Dermis microvascular lymphatic vessel endothelial cell (primary cell): ENCODE data around the gene GTF2F1. TPM values are rescaled to one million over a fixed set of nuclear protein-coding genes. Genes with fewer than 3 reads are reported as not detected.
"Not testable (repeated sequence)": the region's sequence is repeated elsewhere in the genome, so short reads cannot be mapped to it uniquely, and the experiment has no call there.

Experiments used
- DNase-seq, 2 donors: peaks; one replicate each; pipeline versions ENCODE4 v3.0.0 to v3.0.0-alpha.2; 2010; ENCODE audit warnings: low read depth in 2 of 2
- total RNA-seq: library from RNA; depleted of rRNA; stranded (reverse); fragments of >200 nt; gene quantifications from 2 replicates; pipeline ENCODE4 v1.2.1, GENCODE V29; 2014

Gene GTF2F1, protein sequence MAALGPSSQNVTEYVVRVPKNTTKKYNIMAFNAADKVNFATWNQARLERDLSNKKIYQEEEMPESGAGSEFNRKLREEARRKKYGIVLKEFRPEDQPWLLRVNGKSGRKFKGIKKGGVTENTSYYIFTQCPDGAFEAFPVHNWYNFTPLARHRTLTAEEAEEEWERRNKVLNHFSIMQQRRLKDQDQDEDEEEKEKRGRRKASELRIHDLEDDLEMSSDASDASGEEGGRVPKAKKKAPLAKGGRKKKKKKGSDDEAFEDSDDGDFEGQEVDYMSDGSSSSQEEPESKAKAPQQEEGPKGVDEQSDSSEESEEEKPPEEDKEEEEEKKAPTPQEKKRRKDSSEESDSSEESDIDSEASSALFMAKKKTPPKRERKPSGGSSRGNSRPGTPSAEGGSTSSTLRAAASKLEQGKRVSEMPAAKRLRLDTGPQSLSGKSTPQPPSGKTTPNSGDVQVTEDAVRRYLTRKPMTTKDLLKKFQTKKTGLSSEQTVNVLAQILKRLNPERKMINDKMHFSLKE
- total RNA-seq, result 35.7 and 43.4 TPM in 2 replicates

GRCh38 chr19:6393074-6393982, at the start of gene GTF2F1:
Gene GTF2F1, minus strand, starts transcription at chr19:6393164. Its CDS starts 169 bp downstream, at chr19:6392995.
- peak; percentile 76 to 91 for DNase-seq

GRCh38 chr19:6442087-6442688, 49.2 kb upstream of the GTF2F1 start:
- no peak for DNase-seq

DNA sequence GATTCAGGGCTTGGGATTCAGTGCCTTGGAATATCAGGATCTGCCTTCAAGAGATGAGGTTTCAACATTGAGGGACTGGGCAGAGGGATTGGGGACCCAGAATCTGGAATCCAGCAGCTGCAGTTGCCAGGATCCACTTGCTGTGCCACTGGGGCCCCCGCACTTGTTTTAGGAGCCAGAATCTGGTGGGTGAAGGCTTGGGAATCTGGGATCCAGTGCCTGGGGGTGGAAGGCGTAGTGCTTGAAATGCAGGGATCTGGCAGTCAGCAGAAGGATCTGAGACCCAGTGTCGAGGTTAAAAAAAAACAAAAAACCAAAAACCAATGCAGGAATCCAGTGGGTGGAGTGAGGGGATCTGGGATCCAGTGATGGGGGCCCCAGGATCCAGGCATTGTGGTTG, 47.9 kb upstream of the GTF2F1 start:
- DNase-seq, result no peak

GRCh38 chr19:6439743-6440142, 46.8 kb upstream of the GTF2F1 start:
- DNase-seq, result no peak

DNA sequence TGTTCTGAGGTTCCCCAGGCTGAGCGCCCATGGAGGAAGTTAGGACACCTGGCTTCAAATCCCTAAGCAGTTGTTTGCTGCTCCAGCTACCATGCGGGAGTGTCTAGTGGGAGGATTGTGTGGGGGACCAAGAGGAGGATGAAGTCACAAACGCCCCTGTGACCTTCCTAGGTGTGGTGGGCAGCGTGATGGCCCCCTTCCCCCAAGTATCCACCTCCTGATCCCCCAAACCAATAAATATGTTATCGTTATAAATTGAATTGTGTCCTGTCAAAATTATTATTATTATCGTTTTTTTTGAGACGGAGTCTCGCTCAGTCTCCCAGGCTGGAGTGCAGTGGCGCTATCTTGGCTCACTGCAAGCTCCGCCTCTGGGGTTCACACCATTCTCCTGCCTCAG, 40.7 kb upstream of the GTF2F1 start, which contains the start of gene SLC25A41:
SLC25A41 (minus strand) TSS at position 101 of the 400 bp plus-strand sequence; CDS start at position 31, 70 bp downstream.
- DNase-seq, result no peak

DNA sequence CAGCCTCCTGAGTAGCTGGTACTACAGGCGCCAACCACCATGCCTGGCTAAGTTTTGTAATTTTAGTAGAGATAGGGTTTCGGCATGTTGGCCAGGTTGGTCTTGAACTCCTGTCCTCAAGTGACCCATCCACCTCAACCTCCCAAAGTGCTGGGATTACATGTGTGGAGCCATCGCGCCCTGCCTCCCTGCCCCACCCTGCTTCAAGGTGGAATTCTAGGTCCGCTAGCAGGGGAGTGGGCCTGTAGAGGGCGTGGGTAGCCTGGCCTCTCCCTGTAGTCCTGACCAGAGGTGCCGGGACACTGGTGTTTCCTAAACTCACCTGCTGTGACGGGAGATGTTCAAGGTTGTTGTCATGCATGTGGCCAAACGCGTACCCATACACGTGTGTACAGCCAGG, 40.2 kb upstream of the GTF2F1 start:
- no peak for DNase-seq

GRCh38 chr19:6431891-6432290, 38.9 kb upstream of the GTF2F1 start:
- DNase-seq, result no peak

GRCh38 chr19:6429419-6430221, 36.7 kb upstream of the GTF2F1 start:
- DNase-seq, result no peak

GRCh38 chr19:6428692-6429418, 35.9 kb upstream of the GTF2F1 start:
- not testable (repeated sequence) for DNase-seq

- DNase-seq, result no peak
Measured at GRCh38 chr19:6427131-6427530, 34.2 kb upstream of the GTF2F1 start.

DNA sequence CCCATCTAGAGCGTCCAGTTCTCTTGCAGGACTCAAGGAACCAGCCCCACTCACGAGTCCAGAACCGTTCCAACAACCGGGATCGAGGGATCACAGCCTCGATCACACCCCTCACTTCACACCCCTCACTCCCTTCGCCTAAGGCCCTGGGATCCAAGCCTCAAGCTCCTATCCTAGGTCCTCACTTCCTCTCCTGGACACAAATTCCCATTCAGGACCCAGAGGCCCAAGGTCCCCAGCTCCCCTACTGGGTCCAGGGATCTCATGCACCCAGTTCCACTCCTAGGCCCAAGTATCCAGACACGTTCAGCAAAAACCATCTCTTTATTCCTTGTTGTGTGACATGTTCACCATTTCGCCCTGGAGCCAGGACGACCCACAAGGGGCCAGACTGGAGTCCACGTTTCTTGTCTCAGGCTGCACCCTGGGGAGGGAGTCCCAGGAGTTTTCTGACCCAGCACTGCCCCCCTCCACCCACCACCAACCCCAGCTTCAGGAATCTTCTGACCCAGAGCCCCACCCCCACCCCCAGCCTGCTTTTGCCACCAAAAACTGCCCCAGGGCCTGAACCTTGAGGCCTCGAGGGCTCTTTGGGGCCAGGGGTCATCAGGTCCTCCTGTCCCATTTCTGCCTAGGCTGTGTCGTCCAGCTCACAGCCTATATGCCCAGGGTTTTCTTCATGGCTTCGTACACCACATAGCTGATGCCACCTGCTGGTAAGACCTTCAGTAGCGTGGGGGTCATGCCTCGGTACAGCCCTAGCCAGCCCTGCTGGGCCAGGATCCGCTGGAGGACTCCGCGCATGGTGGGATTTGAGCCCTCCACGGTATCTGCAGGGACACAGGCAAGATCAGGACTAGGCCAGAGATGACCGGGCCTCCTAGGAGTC, 33.0 kb upstream of the GTF2F1 start:
- DNase-seq, result no peak

DNA sequence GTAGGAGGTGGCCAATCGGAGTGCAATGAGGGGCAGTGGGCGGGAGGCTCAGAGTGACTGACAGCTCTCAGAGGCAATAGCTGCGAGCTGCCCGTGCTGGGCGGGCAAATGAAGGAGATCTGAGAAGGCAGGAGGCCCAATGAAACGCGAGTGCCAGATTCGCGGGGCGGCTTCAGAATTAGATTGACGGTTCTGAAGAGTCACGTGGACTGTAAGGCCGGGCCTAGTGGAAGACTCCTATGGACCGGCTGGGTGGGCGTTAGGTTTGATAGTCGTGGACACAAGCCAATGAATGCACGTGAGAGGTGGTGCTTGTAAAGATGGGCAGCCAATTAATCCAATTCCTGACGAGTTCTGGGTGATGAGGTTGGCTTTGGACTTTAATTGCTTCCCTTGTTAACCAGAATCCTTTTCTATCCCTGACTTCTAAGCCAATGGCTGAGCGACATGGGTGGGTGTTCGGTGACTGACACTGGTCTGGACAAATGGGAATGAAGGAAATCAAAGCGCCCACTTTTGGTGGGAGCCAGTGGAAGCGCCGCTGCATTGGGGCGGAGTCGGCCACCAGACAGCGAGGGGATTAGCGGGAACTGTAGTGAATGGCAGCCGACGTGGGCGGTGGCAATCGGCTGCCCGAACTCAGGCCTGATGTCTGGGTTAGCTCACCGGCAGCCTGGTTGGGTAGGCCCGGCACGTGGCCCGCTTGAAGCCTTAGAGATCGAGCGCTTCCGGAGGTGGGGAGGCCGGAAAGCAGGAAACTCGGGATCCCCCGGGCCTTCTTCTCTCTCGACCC, 32.2 kb upstream of the GTF2F1 start:
- DNase-seq, result peak; percentile 100

DNA sequence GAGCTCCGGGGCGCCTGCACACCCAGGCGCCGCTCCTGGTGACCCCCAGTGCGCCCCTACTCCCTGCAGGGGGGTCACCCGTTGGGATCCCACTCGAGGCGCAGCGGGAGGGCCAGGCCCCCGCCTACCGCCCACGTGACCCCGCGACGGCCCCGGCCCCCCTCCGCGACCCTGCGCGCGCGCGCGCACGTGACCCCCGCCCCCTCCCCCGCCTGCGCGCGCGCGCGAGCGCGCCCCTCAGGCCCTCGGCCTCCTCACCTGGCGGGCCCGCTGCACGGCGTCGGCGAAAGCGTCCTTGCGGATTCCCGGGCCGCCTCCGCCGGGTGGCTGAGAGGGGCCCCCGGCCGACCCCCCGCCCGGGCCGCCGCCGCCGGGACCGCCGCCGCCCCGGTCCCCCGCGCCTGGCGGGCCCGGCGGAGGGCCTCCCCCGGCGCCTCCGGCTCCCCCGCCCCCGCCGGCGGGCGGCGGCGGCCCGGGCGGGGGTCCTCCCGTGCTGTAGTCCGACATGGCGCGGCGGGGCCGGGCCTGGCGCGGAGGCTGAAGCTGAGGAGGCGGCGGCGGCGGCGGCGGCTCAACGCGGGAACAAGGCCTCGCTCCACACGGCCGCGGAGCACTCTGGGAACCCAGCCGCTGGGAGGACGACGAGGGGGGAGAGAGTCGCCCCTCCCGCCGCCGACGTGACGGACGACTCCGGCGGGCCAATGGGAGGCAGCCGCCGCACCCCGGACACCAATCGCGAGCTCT, 31.4 kb upstream of the GTF2F1 start, which contains the start of gene KHSRP:
KHSRP (minus strand) TSS at position 617 of the 744 bp plus-strand sequence; CDS start at position 507, 110 bp downstream.
- peak in 1 of 2 donors; percentile 23 for DNase-seq

DNA sequence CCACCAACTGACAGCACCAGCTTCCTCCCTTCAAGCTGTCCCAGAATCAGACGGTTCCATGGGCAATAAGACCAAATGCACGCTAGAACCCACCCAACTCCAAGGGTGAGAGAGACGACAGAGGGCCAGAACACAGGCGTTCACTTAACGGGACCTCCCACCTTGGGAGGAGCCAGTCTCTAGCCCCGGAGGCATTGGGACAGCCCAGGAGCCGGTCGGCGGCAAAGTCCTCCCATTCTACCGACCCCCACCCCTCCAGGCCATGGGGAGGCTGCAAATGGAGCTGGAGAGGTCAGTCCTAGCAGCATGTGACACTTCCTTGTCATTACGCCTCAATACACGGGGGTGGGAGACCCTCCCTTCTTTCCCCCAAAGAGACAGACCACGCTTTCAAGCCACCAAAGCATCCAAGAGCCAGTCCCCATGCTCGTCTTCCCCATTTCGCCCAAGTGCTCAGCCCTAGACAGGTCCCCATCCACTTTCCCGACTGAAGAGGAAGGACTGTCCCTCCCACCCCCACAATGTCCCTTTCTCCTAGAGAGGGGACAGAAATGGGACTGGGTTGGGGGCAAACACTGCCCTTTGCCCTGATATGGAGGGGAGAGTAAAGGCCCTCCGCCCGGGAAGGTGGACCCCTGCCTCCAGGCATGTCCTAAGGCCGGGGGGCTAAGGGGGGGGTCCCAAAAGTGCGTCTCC, 30.7 kb upstream of the GTF2F1 start:
- DNase-seq, result peak in 1 of 2 donors; percentile 64

DNA sequence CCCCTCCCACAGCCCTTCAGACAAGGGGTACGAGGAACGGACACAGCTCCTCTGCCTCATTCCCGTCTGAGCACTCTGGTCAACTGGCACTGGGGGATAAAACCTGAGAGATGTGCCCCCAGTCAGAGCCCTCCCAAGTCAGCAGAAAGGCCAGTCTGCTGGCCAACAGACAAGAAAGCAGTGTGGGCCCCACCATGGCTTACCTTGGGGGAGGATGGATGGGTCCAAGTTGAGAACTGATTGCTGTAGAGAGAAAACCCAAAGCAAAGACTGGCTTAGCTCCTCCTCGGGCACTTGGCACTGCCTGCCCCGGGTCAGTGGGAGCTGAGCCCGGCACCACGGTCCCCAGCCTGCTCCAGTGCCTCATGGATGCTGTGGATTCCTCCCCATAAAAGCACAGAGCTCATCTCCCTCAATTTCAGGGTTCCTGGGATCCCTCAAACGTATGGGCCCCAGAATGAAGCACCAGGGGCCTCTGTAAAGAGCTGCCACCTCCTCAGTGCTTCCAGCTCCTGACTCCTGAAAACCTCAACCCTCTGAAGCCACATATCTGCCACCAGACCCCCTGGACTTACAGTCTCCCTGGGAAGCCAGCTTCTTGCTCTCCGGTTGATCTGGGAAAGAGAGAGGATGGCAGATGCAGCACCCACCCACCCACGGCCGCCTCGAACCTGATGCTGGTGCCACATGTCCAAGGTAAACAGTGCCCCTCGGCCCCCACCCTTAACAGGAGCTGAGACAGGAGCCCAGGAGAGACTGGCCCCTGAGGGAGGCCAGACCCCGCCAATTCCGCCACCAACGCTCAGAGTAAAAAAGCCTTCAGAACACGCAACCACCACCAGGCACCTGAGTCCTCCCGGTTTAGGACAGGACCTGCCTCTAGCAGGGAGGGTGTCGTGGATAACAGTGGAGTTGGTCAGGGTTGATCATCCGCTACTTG, 28.4 kb upstream of the GTF2F1 start:
- DNase-seq, result no peak

GRCh38 chr19:6418562-6418932, 25.6 kb upstream of the GTF2F1 start:
- DNase-seq, result no peak
